Retina (tissue), 1 donor: ENCODE results near the gene PAQR5.
A peak's percentile ranks its signal among the peaks of the same experiment; 100 is the strongest.
"Not testable (repeated sequence)": the region's sequence is repeated elsewhere in the genome, so short reads cannot be mapped to it uniquely, and the experiment has no call there.

Experiments
- DNase-seq: peaks from one replicate; pipeline ENCODE4 v3.0.0-alpha.2; 2016

The PAQR5 gene

GRCh38 chr15:69358850-69359249 is 60.1 kb downstream of the PAQR5 start:
- DNase-seq, result no peak

- no peak for DNase-seq
These were observed 61.0 kb downstream of the PAQR5 start for GRCh38 chr15:69359722-69360121.

GRCh38 chr15:69360642-69361041 is 61.9 kb downstream of the PAQR5 start:
- DNase-seq, result no peak

GRCh38 chr15:69367236-69367635 is 68.5 kb downstream of the PAQR5 start:
- DNase-seq, result no peak

GRCh38 chr15:69369631-69370030 is 70.9 kb downstream of the PAQR5 start:
- DNase-seq, result no peak

GRCh38 chr15:69373406-69373805 is 74.7 kb downstream of the PAQR5 start:
- DNase-seq, result no peak

GRCh38 chr15:69375151-69375790 is 76.6 kb downstream of the PAQR5 start:
- DNase-seq, result no peak

GRCh38 chr15:69377216-69377970 is 78.7 kb downstream of the PAQR5 start:
- DNase-seq, result peak; percentile 75

GRCh38 chr15:69380100-69380725 is 81.5 kb downstream of the PAQR5 start:
- peak; percentile 16 for DNase-seq

- DNase-seq, result no peak
These were observed 82.0 kb downstream of the PAQR5 start for GRCh38 chr15:69380726-69381105.

GRCh38 chr15:69382176-69382575 is 83.5 kb downstream of the PAQR5 start:
- not testable (repeated sequence) for DNase-seq

- DNase-seq, result not testable (repeated sequence)
These were observed 85.4 kb downstream of the PAQR5 start for GRCh38 chr15:69384066-69384465.

- DNase-seq, result no peak
These were observed 86.2 kb downstream of the PAQR5 start for GRCh38 chr15:69384626-69385598.

GRCh38 chr15:69385831-69386230 is 87.1 kb downstream of the PAQR5 start:
- DNase-seq, result no peak

- DNase-seq, result no peak
These were observed 87.6 kb downstream of the PAQR5 start for GRCh38 chr15:69386284-69386683.

GRCh38 chr15:69388260-69388705 is 89.6 kb downstream of the PAQR5 start:
- peak; percentile 14 for DNase-seq

- DNase-seq, result no peak
These were observed 90.7 kb downstream of the PAQR5 start for GRCh38 chr15:69389426-69389825.

GRCh38 chr15:69390575-69390974 is 91.9 kb downstream of the PAQR5 start:
- DNase-seq, result no peak

- DNase-seq, result no peak
These were observed 92.5 kb downstream of the PAQR5 start for GRCh38 chr15:69391046-69391757.

- no peak for DNase-seq
These were observed 93.6 kb downstream of the PAQR5 start for GRCh38 chr15:69392352-69392751.

GRCh38 chr15:69393831-69394491 is 95.2 kb downstream of the PAQR5 start:
- DNase-seq, result no peak
